Measurements from ENCODE around the gene ADCY5.
A peak's percentile ranks its signal among the peaks of the same experiment; 100 is the strongest.

The ADCY5 gene

GRCh38 chr3:123323781-123324180 lies 125.1 kb downstream of the ADCY5 start:
- Histone ChIP-seq H3K27ac (replicated peaks; ENCODE audit: low read length) (no peak overlapping the region), H2BK12ac (ENCODE audit: low read length) (no peak overlapping the region), H3K9me3 (replicated peaks in 1 of 2; ENCODE audit: control insufficient read depth in 2 of 2, insufficient read depth in 1 of 2, low read depth in 1 of 2, low read length in 2 of 2) (no peaks in the 10 kb centered on the region), H2BK120ac (ENCODE audit: low read depth, low read length) (no peak overlapping the region), H3K9ac (ENCODE audit: low read depth, low read length, poor library complexity) (no peak overlapping the region), H2AFZ (ENCODE audit: low read length) (no peak overlapping the region), H3K79me1 (ENCODE audit: low read depth, low read length) (no peaks in the 10 kb centered on the region), H2AK5ac (ENCODE audit: low read depth, low read length) (no peak overlapping the region), H4K8ac (ENCODE audit: low read depth, low read length) (no peak overlapping the region), H4K91ac (ENCODE audit: low read depth, low read length, poor library complexity) (no peak overlapping the region), H3K14ac (ENCODE audit: low read length) (no peak overlapping the region), H3K4me3 (ENCODE audit: low read length in 2 of 2) (no peak overlapping the region), H3K4me2 (ENCODE audit: insufficient read depth, low read length, poor library complexity, severe bottlenecking) (no peak overlapping the region), H3K23ac (ENCODE audit: low read depth, low read length, poor library complexity) (no peak overlapping the region), H2BK5ac (ENCODE audit: low read length) (no peak overlapping the region), H3K36me3 (replicated peaks in 1 of 2; ENCODE audit: control insufficient read depth in 2 of 2, insufficient read depth in 2 of 2, low read length in 2 of 2) (no peaks in the 10 kb centered on the region), H3K4me1 (ENCODE audit: control insufficient read depth in 2 of 2, insufficient read depth in 1 of 2, low read depth in 1 of 2, low read length in 2 of 2) (peaks cover 3 to 8% of the 10 kb centered on the region in 2 donors), H2BK15ac (ENCODE audit: low read length) (no peak overlapping the region), H3K18ac (ENCODE audit: low read length) (no peak overlapping the region), H3K4ac (ENCODE audit: low read length) (no peak overlapping the region), H3K27me3 (ENCODE audit: control insufficient read depth in 3 of 3, insufficient read depth in 3 of 3, low read depth in 1 of 3, low read length in 3 of 3) (peaks cover 0 to 39% (median 2%) of the 10 kb centered on the region in 3 experiments)
- no CpG with 5 or more reads among the region's 1 CpG for WGBS, 2 donors (ENCODE audit: extremely low coverage in 2 of 2, insufficient read length in 2 of 2, insufficient replicate concordance in 1 of 2)
- DNase-seq (ENCODE audit: low spot score): no peak

GRCh38 chr3:123322866-123323265 lies 126.0 kb downstream of the ADCY5 start:
- Histone ChIP-seq H2BK12ac (ENCODE audit: low read length) (no peak overlapping the region), H4K91ac (ENCODE audit: low read depth, low read length, poor library complexity) (no peak overlapping the region), H2AFZ (ENCODE audit: low read length) (no peak overlapping the region), H3K36me3 (replicated peaks in 1 of 2; ENCODE audit: control insufficient read depth in 2 of 2, insufficient read depth in 2 of 2, low read length in 2 of 2) (no peaks in the 10 kb centered on the region), H3K23ac (ENCODE audit: low read depth, low read length, poor library complexity) (no peak overlapping the region), H3K4me1 (ENCODE audit: control insufficient read depth in 2 of 2, insufficient read depth in 1 of 2, low read depth in 1 of 2, low read length in 2 of 2) (peaks cover 3 to 8% of the 10 kb centered on the region in 2 donors), H3K4me2 (ENCODE audit: insufficient read depth, low read length, poor library complexity, severe bottlenecking) (no peak overlapping the region), H2BK15ac (ENCODE audit: low read length) (no peak overlapping the region), H2AK5ac (ENCODE audit: low read depth, low read length) (no peak overlapping the region), H4K8ac (ENCODE audit: low read depth, low read length) (no peak overlapping the region), H3K27ac (replicated peaks; ENCODE audit: low read length) (no peak overlapping the region), H3K9me3 (replicated peaks in 1 of 2; ENCODE audit: control insufficient read depth in 2 of 2, insufficient read depth in 1 of 2, low read depth in 1 of 2, low read length in 2 of 2) (no peaks in the 10 kb centered on the region), H2BK120ac (ENCODE audit: low read depth, low read length) (no peak overlapping the region), H3K27me3 (ENCODE audit: control insufficient read depth in 3 of 3, insufficient read depth in 3 of 3, low read depth in 1 of 3, low read length in 3 of 3) (peaks cover 0 to 34% (median 1%) of the 10 kb centered on the region in 3 experiments), H3K79me1 (ENCODE audit: low read depth, low read length) (no peaks in the 10 kb centered on the region), H3K4me3 (ENCODE audit: low read length in 2 of 2) (no peak overlapping the region), H3K14ac (ENCODE audit: low read length) (no peak overlapping the region), H2BK5ac (ENCODE audit: low read length) (no peak overlapping the region), H3K4ac (ENCODE audit: low read length) (no peak overlapping the region), H3K9ac (ENCODE audit: low read depth, low read length, poor library complexity) (peak overlapping the region; percentile 34), H3K18ac (ENCODE audit: low read length) (peak overlapping the region; percentile 35)
- no CpG with 5 or more reads among the region's 11 CpGs for WGBS, 2 donors (ENCODE audit: extremely low coverage in 2 of 2, insufficient read length in 2 of 2, insufficient replicate concordance in 1 of 2)
- DNase-seq (ENCODE audit: low spot score): no peak

- Histone ChIP-seq H4K91ac (ENCODE audit: low read depth, low read length, poor library complexity) (no peak overlapping the region), H3K4ac (ENCODE audit: low read length) (no peak overlapping the region), H3K23ac (ENCODE audit: low read depth, low read length, poor library complexity) (peak overlapping the region; percentile 44), H2BK120ac (ENCODE audit: low read depth, low read length) (no peak overlapping the region), H3K4me3 (ENCODE audit: low read length in 2 of 2) (no peak overlapping the region), H4K8ac (ENCODE audit: low read depth, low read length) (no peak overlapping the region), H3K9ac (ENCODE audit: low read depth, low read length, poor library complexity) (peak overlapping the region; percentile 12), H3K27me3 (ENCODE audit: control insufficient read depth in 3 of 3, insufficient read depth in 3 of 3, low read depth in 1 of 3, low read length in 3 of 3) (peaks cover 0 to 26% (median 0%) of the 10 kb centered on the region in 3 experiments), H3K4me2 (ENCODE audit: insufficient read depth, low read length, poor library complexity, severe bottlenecking) (no peak overlapping the region), H2AFZ (ENCODE audit: low read length) (no peak overlapping the region), H2BK5ac (ENCODE audit: low read length) (no peak overlapping the region), H3K36me3 (replicated peaks in 1 of 2; ENCODE audit: control insufficient read depth in 2 of 2, insufficient read depth in 2 of 2, low read length in 2 of 2) (no peaks in the 10 kb centered on the region), H3K14ac (ENCODE audit: low read length) (peak overlapping the region; percentile 31), H2BK15ac (ENCODE audit: low read length) (no peak overlapping the region), H3K4me1 (ENCODE audit: control insufficient read depth in 2 of 2, insufficient read depth in 1 of 2, low read depth in 1 of 2, low read length in 2 of 2) (peaks cover 3 to 8% of the 10 kb centered on the region in 2 donors), H3K18ac (ENCODE audit: low read length) (no peak overlapping the region), H2BK12ac (ENCODE audit: low read length) (no peak overlapping the region), H3K79me1 (ENCODE audit: low read depth, low read length) (no peaks in the 10 kb centered on the region), H3K27ac (replicated peaks; ENCODE audit: low read length) (no peak overlapping the region), H2AK5ac (ENCODE audit: low read depth, low read length) (no peak overlapping the region), H3K9me3 (replicated peaks in 1 of 2; ENCODE audit: control insufficient read depth in 2 of 2, insufficient read depth in 1 of 2, low read depth in 1 of 2, low read length in 2 of 2) (no peaks in the 10 kb centered on the region)
- DNase-seq (ENCODE audit: low spot score): no peak
- no CpG with 5 or more reads among the region's 8 CpGs for WGBS, 2 donors (ENCODE audit: extremely low coverage in 2 of 2, insufficient read length in 2 of 2, insufficient replicate concordance in 1 of 2)
These were observed 127.1 kb downstream of the ADCY5 start for GRCh38 chr3:123321806-123322205.

- Histone ChIP-seq H3K79me1 (ENCODE audit: low read depth, low read length) (no peaks in the 10 kb centered on the region), H3K9me3 (replicated peaks in 1 of 2; ENCODE audit: control insufficient read depth in 2 of 2, insufficient read depth in 1 of 2, low read depth in 1 of 2, low read length in 2 of 2) (no peaks in the 10 kb centered on the region), H3K4me1 (ENCODE audit: control insufficient read depth in 2 of 2, insufficient read depth in 1 of 2, low read depth in 1 of 2, low read length in 2 of 2) (peaks cover 5 to 8% of the 10 kb centered on the region in 2 donors), H2AFZ (ENCODE audit: low read length) (peak overlapping the region; percentile 79), H2AK5ac (ENCODE audit: low read depth, low read length) (no peak overlapping the region), H4K8ac (ENCODE audit: low read depth, low read length) (no peak overlapping the region), H2BK15ac (ENCODE audit: low read length) (no peak overlapping the region), H2BK120ac (ENCODE audit: low read depth, low read length) (no peak overlapping the region), H2BK12ac (ENCODE audit: low read length) (no peak overlapping the region), H2BK5ac (ENCODE audit: low read length) (no peak overlapping the region), H3K36me3 (replicated peaks in 1 of 2; ENCODE audit: control insufficient read depth in 2 of 2, insufficient read depth in 2 of 2, low read length in 2 of 2) (no peaks in the 10 kb centered on the region), H3K27ac (replicated peaks; ENCODE audit: low read length) (no peak overlapping the region), H3K4ac (ENCODE audit: low read length) (no peak overlapping the region), H3K14ac (ENCODE audit: low read length) (no peak overlapping the region), H3K27me3 (ENCODE audit: control insufficient read depth in 3 of 3, insufficient read depth in 3 of 3, low read depth in 1 of 3, low read length in 3 of 3) (peaks cover 0 to 16% (median 0%) of the 10 kb centered on the region in 3 experiments), H3K4me2 (ENCODE audit: insufficient read depth, low read length, poor library complexity, severe bottlenecking) (no peak overlapping the region), H3K23ac (ENCODE audit: low read depth, low read length, poor library complexity) (no peak overlapping the region), H4K91ac (ENCODE audit: low read depth, low read length, poor library complexity) (no peak overlapping the region), H3K9ac (ENCODE audit: low read depth, low read length, poor library complexity) (no peak overlapping the region), H3K18ac (ENCODE audit: low read length) (no peak overlapping the region), H3K4me3 (ENCODE audit: low read length in 2 of 2) (no peak overlapping the region)
- DNase-seq (ENCODE audit: low spot score): no peak
- no CpG with 5 or more reads among the region's 5 CpGs for WGBS, 2 donors (ENCODE audit: extremely low coverage in 2 of 2, insufficient read length in 2 of 2, insufficient replicate concordance in 1 of 2)
These were observed 128.7 kb downstream of the ADCY5 start for GRCh38 chr3:123320221-123320620.

Measured in neuronal stem cell (in vitro differentiated cells).